Fibroblast of the aortic adventitia (primary cell): ENCODE results near the gene PDE6B. TPM values are rescaled to one million over a fixed set of nuclear protein-coding genes. Genes with fewer than 3 reads are reported as not detected.

Experiments
- DNase-seq: peaks from one replicate; pipeline ENCODE4 v3.0.0-alpha.2; 2010; ENCODE audit warnings: low read depth
- H3K4me3 ChIP-seq: 2 replicates; pipeline ENCODE4 v1.5.1; 2011; ENCODE audit warnings: low read depth, mild to moderate bottlenecking, control low read depth, low read length, moderate library complexity
- total RNA-seq: library from RNA; depleted of rRNA; stranded (reverse); fragments of >200 nt; gene quantifications from 2 replicates; pipeline ENCODE4 v1.2.3, GENCODE V29; 2012; ENCODE audit warnings: low replicate concordance
- TF ChIP-seq, protein P1 (sequence below): IDR thresholded peaks from 2 replicates; pipeline ENCODE4 v1.5.1; 2011; ENCODE audit warnings: mild to moderate bottlenecking, low read length, control low read depth, inconsistent platforms; ENCODE audit not compliant: insufficient read depth

PDE6B gene
- total RNA-seq, 1 donor, result not detected

DNA sequence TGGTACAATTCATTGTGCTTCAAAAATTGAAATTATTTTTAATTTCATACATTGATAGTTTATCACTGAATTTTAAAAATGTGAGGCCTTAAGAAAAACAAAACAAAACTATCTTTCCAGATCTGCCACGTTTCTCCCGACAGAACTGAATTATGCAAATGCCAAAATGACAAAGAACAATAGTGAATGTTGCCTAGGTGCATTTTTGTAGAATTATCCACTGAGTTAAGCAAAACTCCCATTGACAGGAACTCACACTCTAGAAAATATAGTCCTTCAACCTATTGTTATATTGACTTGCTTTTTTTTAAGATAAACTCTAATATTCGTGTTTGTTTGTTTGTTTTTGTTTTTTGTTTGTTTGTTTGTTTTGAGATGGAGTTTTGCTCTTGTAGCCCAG lies 86.7 kb downstream of the PDE6B start:
- TF ChIP-seq, protein P1, sequence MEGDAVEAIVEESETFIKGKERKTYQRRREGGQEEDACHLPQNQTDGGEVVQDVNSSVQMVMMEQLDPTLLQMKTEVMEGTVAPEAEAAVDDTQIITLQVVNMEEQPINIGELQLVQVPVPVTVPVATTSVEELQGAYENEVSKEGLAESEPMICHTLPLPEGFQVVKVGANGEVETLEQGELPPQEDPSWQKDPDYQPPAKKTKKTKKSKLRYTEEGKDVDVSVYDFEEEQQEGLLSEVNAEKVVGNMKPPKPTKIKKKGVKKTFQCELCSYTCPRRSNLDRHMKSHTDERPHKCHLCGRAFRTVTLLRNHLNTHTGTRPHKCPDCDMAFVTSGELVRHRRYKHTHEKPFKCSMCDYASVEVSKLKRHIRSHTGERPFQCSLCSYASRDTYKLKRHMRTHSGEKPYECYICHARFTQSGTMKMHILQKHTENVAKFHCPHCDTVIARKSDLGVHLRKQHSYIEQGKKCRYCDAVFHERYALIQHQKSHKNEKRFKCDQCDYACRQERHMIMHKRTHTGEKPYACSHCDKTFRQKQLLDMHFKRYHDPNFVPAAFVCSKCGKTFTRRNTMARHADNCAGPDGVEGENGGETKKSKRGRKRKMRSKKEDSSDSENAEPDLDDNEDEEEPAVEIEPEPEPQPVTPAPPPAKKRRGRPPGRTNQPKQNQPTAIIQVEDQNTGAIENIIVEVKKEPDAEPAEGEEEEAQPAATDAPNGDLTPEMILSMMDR, result no peak
- no peak overlapping the region for H3K4me3 ChIP-seq
- no peak for DNase-seq

DNA sequence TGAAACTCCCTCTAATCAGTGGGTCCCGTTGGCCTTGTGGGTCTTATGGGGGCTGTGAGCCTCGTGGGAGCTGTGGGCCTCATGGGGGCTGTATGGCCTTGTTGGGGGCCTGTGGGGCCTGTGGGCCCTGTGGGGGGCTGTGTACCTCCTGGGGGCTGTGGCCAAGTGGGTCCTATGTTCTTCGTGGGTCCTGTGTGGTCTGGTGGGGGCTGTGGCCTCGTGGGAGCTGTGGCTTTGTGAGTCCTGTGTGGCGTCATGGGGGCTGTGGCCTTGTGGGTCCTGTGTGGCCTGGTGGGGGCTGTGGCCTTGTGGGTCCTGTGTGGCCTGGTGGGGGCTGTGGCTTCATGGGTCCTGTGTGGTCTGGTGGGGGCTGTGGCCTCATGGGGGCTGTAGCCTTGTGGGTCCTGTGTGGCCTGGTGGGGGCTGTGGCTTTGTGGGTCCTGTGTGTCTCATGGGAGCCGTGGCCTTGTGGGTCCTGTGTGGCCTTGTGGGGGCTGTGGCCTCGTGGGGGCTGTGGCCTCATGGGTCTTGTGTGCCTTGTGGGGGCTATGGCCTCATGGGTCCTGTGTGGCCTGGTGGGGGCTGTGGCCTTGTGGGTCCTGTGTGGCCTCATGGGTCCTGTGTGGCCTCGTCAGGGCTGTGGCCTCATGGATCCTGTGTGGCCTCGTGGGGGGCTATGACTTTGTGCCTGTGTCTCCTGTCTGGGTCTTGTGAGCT lies 87.7 kb downstream of the PDE6B start:
- DNase-seq, result no peak
- TF ChIP-seq, protein P1, result no peak

GRCh38 chr4:714087-714486 lies 88.7 kb downstream of the PDE6B start:
- TF ChIP-seq, protein P1, result no peak
- no peak for DNase-seq
- no peak overlapping the region for H3K4me3 ChIP-seq

More for the DNA sequence above, 87.7 kb downstream of the PDE6B start:
- no peak overlapping the region for H3K4me3 ChIP-seq

DNA sequence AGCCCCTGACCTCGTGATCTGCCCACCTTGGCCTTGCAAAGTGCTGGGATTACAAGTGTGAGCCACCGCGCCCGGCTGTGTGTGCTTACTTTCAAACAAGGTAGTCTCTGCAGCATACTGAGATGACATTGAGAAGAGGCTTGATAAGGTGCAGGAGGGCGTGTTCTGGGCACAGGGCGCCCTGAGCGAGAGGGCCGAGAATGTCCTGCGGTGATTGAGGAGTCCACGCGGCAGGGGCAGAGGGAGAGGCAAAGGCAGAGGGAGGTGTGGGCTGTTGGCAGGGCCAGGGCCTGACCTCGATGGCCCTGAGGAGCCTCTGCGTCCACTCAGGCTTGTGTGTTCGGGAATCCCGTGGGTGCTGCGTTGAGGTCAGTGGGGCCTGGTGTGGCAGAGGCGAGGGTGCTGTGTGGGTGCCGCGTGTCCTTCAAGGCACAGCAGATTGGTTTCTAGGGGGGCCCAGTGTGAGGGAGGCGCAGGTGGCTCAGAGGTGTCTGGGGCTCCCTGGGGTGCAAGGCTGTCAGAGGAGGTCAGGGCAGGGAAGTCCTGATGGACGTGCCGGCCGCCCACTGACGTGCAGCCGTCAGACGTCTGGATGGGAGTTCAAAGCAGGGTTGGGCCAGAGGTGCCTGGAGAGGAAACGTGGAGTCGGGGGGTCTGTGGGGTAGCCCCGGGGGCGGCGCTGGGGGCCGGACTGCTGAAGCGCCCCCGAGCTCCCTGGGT lies 92.4 kb downstream of the PDE6B start:
- DNase-seq, result no peak
- no peak overlapping the region for H3K4me3 ChIP-seq
- TF ChIP-seq, protein P1, result no peak

DNA sequence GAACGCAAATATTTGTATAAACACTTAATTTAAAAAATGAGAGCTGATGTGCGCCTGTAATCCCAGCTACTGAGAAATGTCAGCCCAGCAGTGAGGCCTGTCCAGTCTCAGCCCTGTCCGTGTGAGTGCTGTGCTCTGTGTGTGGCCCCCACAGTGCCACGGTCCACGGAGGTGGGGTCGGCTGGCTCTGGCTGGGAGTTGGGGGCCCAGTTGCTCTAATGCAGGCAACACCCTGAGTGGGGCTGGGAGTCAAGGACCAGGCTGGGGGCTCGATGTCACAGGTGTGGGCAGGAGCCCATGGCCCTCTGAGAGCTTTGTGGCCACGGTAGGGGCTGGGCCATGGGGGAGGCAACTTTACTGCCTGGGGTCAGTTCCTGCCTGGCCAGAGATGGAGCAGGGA lies 93.1 kb downstream of the PDE6B start:
- DNase-seq, result no peak
- TF ChIP-seq, protein P1, result no peak
- no peak overlapping the region for H3K4me3 ChIP-seq

Other genes starting within 250 kb of the PDE6B start
- 15.9 and 39.4 TPM in 2 replicates for gene ZNF721, start 126.4 kb upstream of the PDE6B start, total RNA-seq
- 34.1 and 62.7 TPM in 2 replicates for gene PIGG, start 126.4 kb upstream of the PDE6B start, total RNA-seq
- gene TMEM271, start 49.3 kb upstream of the PDE6B start, total RNA-seq, result not detected in 2 replicates
- gene ATP5ME, start 48.7 kb downstream of the PDE6B start, total RNA-seq, result 74.3 and 195 TPM in 2 replicates
- gene MYL5, start 49.0 kb downstream of the PDE6B start, total RNA-seq, result 11.0 and 20.4 TPM in 2 replicates
- 5.6 and 11.6 TPM in 2 replicates for gene SLC49A3, start 63.6 kb downstream of the PDE6B start, total RNA-seq
- 15.0 and 24.2 TPM in 2 replicates for gene PCGF3, start 80.3 kb downstream of the PDE6B start, total RNA-seq
- gene CPLX1, start 200.6 kb downstream of the PDE6B start, total RNA-seq, result not detected in 2 replicates